CD4-positive, alpha-beta T cell (primary cell): Measurements from ENCODE around the gene ENAH. TPM values are rescaled to one million over a fixed set of nuclear protein-coding genes. Genes with fewer than 3 reads are reported as not detected.
A peak's percentile ranks its signal among the peaks of the same experiment; 100 is the strongest.

Experiments
- ATAC-seq: fragments of 200-7000 bp; cut with Tn5 transposase; one replicate; pipeline ENCODE4 v1.10.0; 2022; ENCODE audit warnings: mild to moderate bottlenecking; ENCODE audit not compliant: poor library complexity
- CTCF ChIA-PET: fragments of 350-600 bp; sonication (Branson Sonifier 250); formaldehyde crosslinking; loops from one replicate; lab custom pipeline; 2021; ENCODE audit warnings: antibody characterized with exemption, inconsistent platforms; lab: Charles Lee
- POLR2A ChIA-PET: fragments of 350-600 bp; sonication (Branson Sonifier 250); formaldehyde crosslinking; loops from one replicate; lab custom pipeline; 2021; ENCODE audit warnings: antibody characterized with exemption, inconsistent platforms; lab: Charles Lee
- DNase-seq, 14 experiments: peaks; one replicate each; pipeline ENCODE4 v3.0.0-alpha.2; 2013 to 2020; ENCODE audit warnings: mixed read lengths in 2 of 14
- H3K27ac ChIP-seq, 2 donors: one replicate each; pipeline versions ENCODE4 v1.5.1 to v1.7.0; 2013; ENCODE audit warnings: low read length in 2 of 2, low read depth in 1 of 2, mild to moderate bottlenecking in 1 of 2
- H3K27me3 ChIP-seq, 2 experiments: 1 replicate in 1 of 2; 2 replicates in 1 of 2; pipeline versions ENCODE4 v1.6.1 to v1.7.0; 2013; ENCODE audit warnings: low read length in 2 of 2, control low read depth in 1 of 2, mild to moderate bottlenecking in 1 of 2, moderate library complexity in 1 of 2; ENCODE audit not compliant: insufficient read depth in 2 of 2, control insufficient read depth in 1 of 2
- H3K36me3 ChIP-seq: one replicate; pipeline ENCODE4 v1.6.1; 2013; ENCODE audit warnings: low read length, control low read depth; ENCODE audit not compliant: insufficient read depth
- H3K4me1 ChIP-seq: one replicate; pipeline ENCODE4 v1.6.1; 2013; ENCODE audit warnings: low read length, control low read depth; ENCODE audit not compliant: insufficient read depth
- H3K4me3 ChIP-seq: one replicate; pipeline ENCODE4 v1.5.1; 2013; ENCODE audit warnings: mild to moderate bottlenecking, low read length, moderate library complexity
- H3K9me3 ChIP-seq, 2 experiments: 1 replicate in 1 of 2; 2 replicates in 1 of 2; pipeline versions ENCODE4 v1.6.1 to v1.7.0; 2013; ENCODE audit warnings: low read length in 2 of 2, mild to moderate bottlenecking in 2 of 2, control low read depth in 1 of 2, moderate library complexity in 1 of 2; ENCODE audit not compliant: control insufficient read depth in 1 of 2, insufficient read depth in 1 of 2
- H3K27ac Mint-ChIP-seq: one replicate; pipeline ENCODE4 v1.8.0; 2020; ENCODE audit warnings: mixed read lengths
- H3K27me3 Mint-ChIP-seq: one replicate; pipeline ENCODE4 v1.8.0; 2021; ENCODE audit warnings: mixed read lengths
- H3K36me3 Mint-ChIP-seq: one replicate; pipeline ENCODE4 v1.8.0; 2021; ENCODE audit warnings: low read depth, mixed read lengths
- H3K4me1 Mint-ChIP-seq: one replicate; pipeline ENCODE4 v1.8.0; 2021; ENCODE audit warnings: low read depth, mixed read lengths
- H3K4me3 Mint-ChIP-seq: one replicate; pipeline ENCODE4 v1.8.0; 2020; ENCODE audit warnings: mild to moderate bottlenecking, mixed read lengths
- H3K9me3 Mint-ChIP-seq: one replicate; pipeline ENCODE4 v1.8.0; 2020; ENCODE audit warnings: mixed read lengths
- CTCF ChIP-seq: fragments of 200-600 bp; IDR thresholded peaks from one replicate; pipeline ENCODE4 v1.8.0; 2022; ENCODE audit warnings: antibody characterized with exemption, mild to moderate bottlenecking
- intact Hi-C, 2 experiments: fragments of 100-400 bp; cut with DNase I in 1 of 2; cut with micrococcal nuclease in 1 of 2; formaldehyde crosslinking; loops; one replicate each; pipeline versions ENCODE4 v1.15.1 to v1.9.0; 2023 to 2025; cut with DNase I, micrococcal nuclease
- total RNA-seq, 174 experiments: library from RNA in 2 of 174; stranded (reverse) in 2 of 174; gene quantifications; one replicate each; pipeline ENCODE4 v1.2.3 and lab custom pipeline; 2021 to 2026

ENAH gene
- total RNA-seq, 2 experiments from 2014 or later, result not detected

- no peaks in the 10 kb centered on the region for H3K36me3 ChIP-seq
- H3K27ac ChIP-seq, result no peak overlapping the region
- Mint-ChIP-seq H3K9me3 (no peaks in the 10 kb centered on the region), H3K27me3 (peaks cover 54% of the 10 kb centered on the region), H3K4me1 (peaks cover 15% of the 10 kb centered on the region), H3K36me3 (no peaks in the 10 kb centered on the region), H3K4me3 (peak overlapping the region; percentile 93), H3K27ac (no peak overlapping the region)
- ATAC-seq (no peak), DNase-seq (peak in 2 of 14 experiments; percentile 1 to 4)
- H3K4me3 ChIP-seq, result peak overlapping the region; percentile 60
- ChIA-PET POLR2A (interaction anchor here (0.9 to 2.6 kb wide), 2 partner anchors 126 to 245 kb away, joined by 3 to 9 read pairs; partner anchors contain the start of gene SRP9), CTCF (interaction anchor here (1.0 kb wide), 1 partner anchor 334 kb away, joined by 3 read pairs; no protein-coding TSS in a partner anchor)
- no peak for TF ChIP-seq CTCF
- H3K4me1 ChIP-seq, result peaks cover 16% of the 10 kb centered on the region
- intact Hi-C loops, result no loop called here
- H3K9me3 ChIP-seq, result no peaks in the 10 kb centered on the region
- H3K27me3 ChIP-seq, result peaks cover 16 to 49% of the 10 kb centered on the region in 2 experiments
Observed at GRCh38 chr1:225651872-225652728, 823 bp downstream of the ENAH start.

GRCh38 chr1:225651376-225651871 is 1.5 kb downstream of the ENAH start:
- Histone ChIP-seq H3K27ac (no peak overlapping the region), H3K36me3 (no peaks in the 10 kb centered on the region), H3K9me3 (no peaks in the 10 kb centered on the region), H3K4me1 (peaks cover 16% of the 10 kb centered on the region), H3K27me3 (peaks cover 16 to 49% of the 10 kb centered on the region in 2 experiments), H3K4me3 (no peak overlapping the region)
- no peak overlapping the region for H3K27ac Mint-ChIP-seq
- CTCF ChIA-PET, result no interaction called here
- no peak for ATAC-seq
- H3K4me3 Mint-ChIP-seq, result peak overlapping the region; percentile 93
- H3K9me3 Mint-ChIP-seq, result no peaks in the 10 kb centered on the region
- intact Hi-C loops, result no loop called here
- no peaks in the 10 kb centered on the region for H3K36me3 Mint-ChIP-seq
- no peak for TF ChIP-seq CTCF
- DNase-seq, result no peak
- POLR2A ChIA-PET, result interaction anchor here (0.9 to 2.6 kb wide), 2 partner anchors 126 to 246 kb away, joined by 3 to 9 read pairs; partner anchors contain the start of gene SRP9
- peaks cover 15% of the 10 kb centered on the region for H3K4me1 Mint-ChIP-seq
- H3K27me3 Mint-ChIP-seq, result peaks cover 54% of the 10 kb centered on the region

DNA sequence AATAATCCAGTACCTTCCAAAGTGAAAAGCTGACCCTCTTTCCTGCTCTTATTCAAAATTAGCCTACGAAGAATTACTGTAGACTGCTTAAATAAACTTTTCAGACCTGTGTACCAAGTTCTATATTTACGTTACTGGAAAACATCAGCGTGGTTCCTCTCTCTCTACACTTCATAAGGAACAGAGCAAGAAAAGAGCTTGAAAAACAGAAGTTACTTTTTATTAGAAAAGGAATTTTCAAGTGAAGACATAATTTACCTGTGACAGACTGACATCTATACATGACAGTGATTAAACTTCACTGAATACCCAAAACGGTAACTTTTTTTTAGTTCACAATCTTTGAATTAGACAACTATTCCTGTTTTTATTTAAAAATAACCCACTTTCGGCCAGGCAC is 2.7 kb downstream of the ENAH start:
- Mint-ChIP-seq H3K4me3 (no peak overlapping the region), H3K36me3 (no peaks in the 10 kb centered on the region), H3K27ac (no peak overlapping the region), H3K9me3 (no peaks in the 10 kb centered on the region), H3K4me1 (peaks cover 15% of the 10 kb centered on the region), H3K27me3 (peaks cover 66% of the 10 kb centered on the region)
- peaks cover 16% of the 10 kb centered on the region for H3K4me1 ChIP-seq
- H3K27ac ChIP-seq, result no peak overlapping the region
- peaks cover 16 to 60% of the 10 kb centered on the region in 2 experiments for H3K27me3 ChIP-seq
- no peak overlapping the region for H3K4me3 ChIP-seq
- POLR2A ChIA-PET, result no interaction called here
- no peaks in the 10 kb centered on the region for H3K9me3 ChIP-seq
- DNase-seq (no peak), ATAC-seq (no peak)
- no peaks in the 10 kb centered on the region for H3K36me3 ChIP-seq
- no peak for TF ChIP-seq CTCF
- CTCF ChIA-PET, result interaction anchor here (0.7 kb wide), 1 partner anchor 231 kb away, joined by 5 read pairs; no protein-coding TSS in a partner anchor
- intact Hi-C loops, result no loop called here
